ENCODE measurements around the gene PTPRC. TPM values are rescaled to one million over a fixed set of nuclear protein-coding genes. Genes with fewer than 3 reads are reported as not detected.
"Not testable (repeated sequence)": the region's sequence is repeated elsewhere in the genome, so short reads cannot be mapped to it uniquely, and the experiment has no call there.

The PTPRC gene
- 1,000 to 10,000 TPM in 2 of 3 donors, 100 to 1,000 TPM in 1; 1,000 to 1,490 (median 1,080) TPM for polyA plus RNA-seq

GRCh38 chr1:198638894-198639635, at the start of gene PTPRC:
PTPRC (plus strand) TSS chr1:198639040; CDS start chr1:198639269, 229 bp downstream.
- Mint-ChIP-seq H3K4me3 (peak within 1 kb of the TSS; percentile 86 to 97 (median 93)), H3K4me1 (peaks cover 63 to 66% of the 10 kb centered on the region in 2 donors), H3K9me3 (no peaks in the 10 kb centered on the region), H3K36me3 (peaks cover 19 to 35% (median 28%) of the 10 kb centered on the region in 3 donors), H3K27me3 (ENCODE audit: low read depth in 3 of 3) (peaks cover 5 to 8% (median 5%) of the 10 kb centered on the region in 3 donors), H3K27ac (peak within 1 kb of the TSS; percentile 92 to 100 (median 94))
- peak; percentile 55 to 69 (median 62) for DNase-seq

- H3K4me1 Mint-ChIP-seq: peaks cover 3 to 8% of the 10 kb centered on the region in 2 donors
- no peak overlapping the region for H3K27ac Mint-ChIP-seq
These were observed 48.4 kb upstream of the PTPRC start for GRCh38 chr1:198590454-198590853.

GRCh38 chr1:198595765-198596164, 43.1 kb upstream of the PTPRC start:
- H3K4me3 Mint-ChIP-seq: peak overlapping the region in 2 of 5 donors; percentile 3 to 26
- H3K4me1 Mint-ChIP-seq: peaks cover 55 to 61% of the 10 kb centered on the region in 2 donors
- peaks cover 0 to 3% (median 1%) of the 10 kb centered on the region in 3 donors for H3K27me3 Mint-ChIP-seq (ENCODE audit: low read depth in 3 of 3)
- peaks cover under 1 to 13% (median 3%) of the 10 kb centered on the region in 6 donors for H3K9me3 Mint-ChIP-seq
- peak overlapping the region in 4 of 6 donors; percentile 45 to 91 (median 68) for H3K27ac Mint-ChIP-seq
- no peak for DNase-seq
- H3K36me3 Mint-ChIP-seq: peaks cover under 1 to 10% (median 4%) of the 10 kb centered on the region in 3 donors

More at GRCh38 chr1:198590454-198590853, 48.4 kb upstream of the PTPRC start:
- Mint-ChIP-seq H3K27me3 (ENCODE audit: low read depth in 3 of 3) (peaks cover 0 to 5% (median 1%) of the 10 kb centered on the region in 3 donors), H3K4me3 (no peak overlapping the region), H3K36me3 (peaks cover 16 to 36% (median 19%) of the 10 kb centered on the region in 3 donors), H3K9me3 (peaks cover 11 to 35% (median 23%) of the 10 kb centered on the region in 6 donors)
- no peak for DNase-seq

- Mint-ChIP-seq H3K9me3 (peaks cover 0 to 6% (median 0%) of the 10 kb centered on the region in 6 donors), H3K27ac (peak overlapping the region; percentile 88 to 95 (median 92)), H3K4me1 (peaks cover 70 to 81% of the 10 kb centered on the region in 2 donors), H3K36me3 (peaks cover 6 to 14% (median 14%) of the 10 kb centered on the region in 3 donors), H3K27me3 (ENCODE audit: low read depth in 3 of 3) (peaks cover 0 to 3% (median 2%) of the 10 kb centered on the region in 3 donors), H3K4me3 (peak overlapping the region; percentile 73 to 85 (median 82))
- DNase-seq: peak; percentile 30 to 49 (median 47)
These were observed 41.0 kb upstream of the PTPRC start for GRCh38 chr1:198597690-198598430.

- peak in 1 of 3 donors; percentile 22 for DNase-seq
- peaks cover 0 to 3% (median 1%) of the 10 kb centered on the region in 3 donors for H3K27me3 Mint-ChIP-seq (ENCODE audit: low read depth in 3 of 3)
- H3K4me3 Mint-ChIP-seq: peak overlapping the region; percentile 59 to 84 (median 67)
- peaks cover 0 to 6% (median 0%) of the 10 kb centered on the region in 6 donors for H3K9me3 Mint-ChIP-seq
- peak overlapping the region; percentile 71 to 95 (median 91) for H3K27ac Mint-ChIP-seq
- peaks cover 70 to 85% of the 10 kb centered on the region in 2 donors for H3K4me1 Mint-ChIP-seq
- H3K36me3 Mint-ChIP-seq: peaks cover 6 to 14% (median 14%) of the 10 kb centered on the region in 3 donors
These were observed 40.0 kb upstream of the PTPRC start for GRCh38 chr1:198598796-198599321.

GRCh38 chr1:198599749-198600148, 39.1 kb upstream of the PTPRC start:
- Mint-ChIP-seq H3K4me1 (peaks cover 72 to 84% of the 10 kb centered on the region in 2 donors), H3K9me3 (peaks cover 0 to 6% (median 0%) of the 10 kb centered on the region in 6 donors), H3K4me3 (peak overlapping the region in 2 of 5 donors; percentile 59 to 84), H3K27ac (peak overlapping the region; percentile 71 to 95 (median 91)), H3K36me3 (peaks cover 6 to 14% (median 14%) of the 10 kb centered on the region in 3 donors), H3K27me3 (ENCODE audit: low read depth in 3 of 3) (peaks cover 0 to 4% (median 1%) of the 10 kb centered on the region in 3 donors)
- DNase-seq: no peak

- Mint-ChIP-seq H3K4me3 (peak overlapping the region in 2 of 5 donors; percentile 18 to 21), H3K4me1 (peaks cover 67 to 72% of the 10 kb centered on the region in 2 donors), H3K27ac (peak overlapping the region in 1 of 6 donors; percentile 24)
These were observed 37.9 kb upstream of the PTPRC start for GRCh38 chr1:198600906-198601305.

GRCh38 chr1:198601310-198601709, 37.5 kb upstream of the PTPRC start:
- Mint-ChIP-seq H3K4me1 (peaks cover 63 to 68% of the 10 kb centered on the region in 2 donors), H3K36me3 (peaks cover 6 to 14% (median 10%) of the 10 kb centered on the region in 3 donors), H3K4me3 (peak overlapping the region in 1 of 5 donors; percentile 47)
- not testable (repeated sequence) for H3K27ac Mint-ChIP-seq; H3K9me3 Mint-ChIP-seq; H3K27me3 Mint-ChIP-seq (ENCODE audit: low read depth in 3 of 3); DNase-seq

More at GRCh38 chr1:198600906-198601305, 37.9 kb upstream of the PTPRC start:
- Mint-ChIP-seq H3K9me3 (peaks cover 0 to 6% (median 0%) of the 10 kb centered on the region in 6 donors), H3K27me3 (ENCODE audit: low read depth in 3 of 3) (peaks cover 0 to 4% (median 1%) of the 10 kb centered on the region in 3 donors), H3K36me3 (peaks cover 6 to 14% (median 10%) of the 10 kb centered on the region in 3 donors)
- no peak for DNase-seq

GRCh38 chr1:198601936-198602889, 36.6 kb upstream of the PTPRC start:
- H3K9me3 Mint-ChIP-seq: peaks cover 0 to 6% (median 0%) of the 10 kb centered on the region in 6 donors
- peaks cover 54 to 59% of the 10 kb centered on the region in 2 donors for H3K4me1 Mint-ChIP-seq
- DNase-seq: no peak
- no peak overlapping the region for H3K4me3 Mint-ChIP-seq
- H3K36me3 Mint-ChIP-seq: peaks cover 6 to 14% (median 10%) of the 10 kb centered on the region in 3 donors
- H3K27me3 Mint-ChIP-seq (ENCODE audit: low read depth in 3 of 3): peaks cover 0 to 4% (median 1%) of the 10 kb centered on the region in 3 donors
- H3K27ac Mint-ChIP-seq: no peak overlapping the region

- Mint-ChIP-seq H3K4me3 (no peak overlapping the region), H3K36me3 (peaks cover 8 to 20% (median 10%) of the 10 kb centered on the region in 3 donors), H3K4me1 (peaks cover 34 to 40% of the 10 kb centered on the region in 2 donors), H3K27ac (no peak overlapping the region), H3K27me3 (ENCODE audit: low read depth in 3 of 3) (peaks cover 0 to 4% (median 1%) of the 10 kb centered on the region in 3 donors), H3K9me3 (peaks cover 0 to 6% (median under 1%) of the 10 kb centered on the region in 6 donors)
- no peak for DNase-seq
These were observed 33.9 kb upstream of the PTPRC start for GRCh38 chr1:198604975-198605374.

GRCh38 chr1:198605406-198605805, 33.4 kb upstream of the PTPRC start:
- H3K36me3 Mint-ChIP-seq: peaks cover 8 to 19% (median 10%) of the 10 kb centered on the region in 3 donors
- H3K4me3 Mint-ChIP-seq: no peak overlapping the region
- H3K27me3 Mint-ChIP-seq (ENCODE audit: low read depth in 3 of 3): peaks cover 0 to 4% (median 1%) of the 10 kb centered on the region in 3 donors
- H3K4me1 Mint-ChIP-seq: peaks cover 30 to 37% of the 10 kb centered on the region in 2 donors
- no peak overlapping the region for H3K27ac Mint-ChIP-seq
- DNase-seq: no peak
- H3K9me3 Mint-ChIP-seq: peaks cover 0 to 6% (median under 1%) of the 10 kb centered on the region in 6 donors

GRCh38 chr1:198606020-198606438, 32.8 kb upstream of the PTPRC start:
- Mint-ChIP-seq H3K36me3 (peaks cover 8 to 13% (median 10%) of the 10 kb centered on the region in 3 donors), H3K4me3 (no peak overlapping the region), H3K4me1 (peaks cover 29 to 37% of the 10 kb centered on the region in 2 donors), H3K27ac (peak overlapping the region in 1 of 6 donors; percentile 24), H3K27me3 (ENCODE audit: low read depth in 3 of 3) (peaks cover 0 to 4% (median 1%) of the 10 kb centered on the region in 3 donors), H3K9me3 (peaks cover 0 to 6% (median under 1%) of the 10 kb centered on the region in 6 donors)
- no peak for DNase-seq

Measured in immature natural killer cell (primary cell).